Type B pancreatic cell (in vitro differentiated cells): ENCODE data around the gene PLEKHA1. TPM values are rescaled to one million over a fixed set of nuclear protein-coding genes. Genes with fewer than 3 reads are reported as not detected.

Experiments used
- DNase-seq: peaks from one replicate; pipeline ENCODE4 v3.0.0; 2021; ENCODE audit warnings: mixed read lengths; ENCODE audit not compliant: unreplicated experiment; ENCODE audit errors: extremely low spot score
- H3K27ac Mint-ChIP-seq: 2 replicates; pipeline ENCODE4 v1.8.0; 2021; ENCODE audit warnings: mild to moderate bottlenecking, mixed read lengths
- H3K27me3 Mint-ChIP-seq: 2 replicates; pipeline ENCODE4 v1.8.0; 2021; ENCODE audit warnings: mixed read lengths
- H3K36me3 Mint-ChIP-seq: 2 replicates; pipeline ENCODE4 v1.8.0; 2021; ENCODE audit warnings: mixed read lengths
- H3K4me1 Mint-ChIP-seq: one replicate; pipeline ENCODE4 v1.8.0; 2021; ENCODE audit warnings: mixed read lengths; ENCODE audit not compliant: unreplicated experiment
- H3K4me3 Mint-ChIP-seq: 2 replicates; pipeline ENCODE4 v1.8.0; 2021; ENCODE audit warnings: mild to moderate bottlenecking, mixed read lengths
- H3K9me3 Mint-ChIP-seq: 2 replicates; pipeline ENCODE4 v1.8.0; 2021; ENCODE audit warnings: mixed read lengths
- total RNA-seq: library from RNA; stranded (reverse); gene quantifications from 2 replicates; pipeline ENCODE4 v1.2.1, GENCODE V29; 2021; ENCODE audit warnings: low replicate concordance
- TF ChIP-seq, protein P1 (sequence below): fragments of 200-600 bp; sonication (generic); conservative IDR thresholded peaks from 2 replicates; pipeline ENCODE4 v1.5.0; 2021; ENCODE audit warnings: antibody characterized with exemption, mild to moderate bottlenecking

Gene PLEKHA1
- total RNA-seq, 1 donor from 2014 or later, result 38.2 TPM

- Mint-ChIP-seq H3K27ac (no peak overlapping the region), H3K9me3 (no peaks in the 10 kb centered on the region), H3K4me3 (no peak overlapping the region), H3K4me1 (peaks cover 6% of the 10 kb centered on the region), H3K27me3 (no peaks in the 10 kb centered on the region), H3K36me3 (peaks cover 24% of the 10 kb centered on the region)
- no peak for DNase-seq
- TF ChIP-seq, protein P1, sequence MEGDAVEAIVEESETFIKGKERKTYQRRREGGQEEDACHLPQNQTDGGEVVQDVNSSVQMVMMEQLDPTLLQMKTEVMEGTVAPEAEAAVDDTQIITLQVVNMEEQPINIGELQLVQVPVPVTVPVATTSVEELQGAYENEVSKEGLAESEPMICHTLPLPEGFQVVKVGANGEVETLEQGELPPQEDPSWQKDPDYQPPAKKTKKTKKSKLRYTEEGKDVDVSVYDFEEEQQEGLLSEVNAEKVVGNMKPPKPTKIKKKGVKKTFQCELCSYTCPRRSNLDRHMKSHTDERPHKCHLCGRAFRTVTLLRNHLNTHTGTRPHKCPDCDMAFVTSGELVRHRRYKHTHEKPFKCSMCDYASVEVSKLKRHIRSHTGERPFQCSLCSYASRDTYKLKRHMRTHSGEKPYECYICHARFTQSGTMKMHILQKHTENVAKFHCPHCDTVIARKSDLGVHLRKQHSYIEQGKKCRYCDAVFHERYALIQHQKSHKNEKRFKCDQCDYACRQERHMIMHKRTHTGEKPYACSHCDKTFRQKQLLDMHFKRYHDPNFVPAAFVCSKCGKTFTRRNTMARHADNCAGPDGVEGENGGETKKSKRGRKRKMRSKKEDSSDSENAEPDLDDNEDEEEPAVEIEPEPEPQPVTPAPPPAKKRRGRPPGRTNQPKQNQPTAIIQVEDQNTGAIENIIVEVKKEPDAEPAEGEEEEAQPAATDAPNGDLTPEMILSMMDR, result no peak
Observed at GRCh38 chr10:122419876-122420623, 45.5 kb downstream of the PLEKHA1 start.

GRCh38 chr10:122420624-122421007 is 46.1 kb downstream of the PLEKHA1 start:
- DNase-seq, result no peak
- TF ChIP-seq, protein P1, result no peak
- no peak overlapping the region for H3K4me3 Mint-ChIP-seq
- no peaks in the 10 kb centered on the region for H3K9me3 Mint-ChIP-seq
- peaks cover 24% of the 10 kb centered on the region for H3K36me3 Mint-ChIP-seq
- H3K4me1 Mint-ChIP-seq, result peaks cover 6% of the 10 kb centered on the region
- H3K27ac Mint-ChIP-seq, result no peak overlapping the region
- H3K27me3 Mint-ChIP-seq, result no peaks in the 10 kb centered on the region

GRCh38 chr10:122421054-122421625 is 46.6 kb downstream of the PLEKHA1 start:
- Mint-ChIP-seq H3K27me3 (no peaks in the 10 kb centered on the region), H3K36me3 (peaks cover 19% of the 10 kb centered on the region), H3K27ac (no peak overlapping the region), H3K4me3 (no peak overlapping the region), H3K9me3 (no peaks in the 10 kb centered on the region), H3K4me1 (peaks cover 6% of the 10 kb centered on the region)
- TF ChIP-seq, protein P1, result no peak
- no peak for DNase-seq

DNA sequence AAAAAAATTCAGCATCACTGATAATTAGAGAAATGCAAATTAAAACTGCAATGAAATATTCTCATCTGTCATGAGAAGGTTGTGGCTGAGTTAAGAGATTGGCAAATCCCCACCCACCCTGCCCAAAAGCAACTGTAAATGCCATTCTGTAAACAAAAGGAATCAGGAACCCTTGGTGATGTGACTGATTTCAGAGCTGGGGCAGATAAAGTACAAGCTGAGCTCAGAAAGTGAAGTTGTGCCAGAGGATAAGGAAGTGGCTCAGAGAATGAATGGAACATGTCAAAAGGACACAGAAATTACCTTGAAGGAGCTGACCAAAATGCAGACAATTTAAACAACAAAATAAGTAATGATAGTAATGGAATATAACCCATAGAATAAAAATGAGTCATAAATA is 47.2 kb downstream of the PLEKHA1 start:
- H3K9me3 Mint-ChIP-seq, result no peaks in the 10 kb centered on the region
- TF ChIP-seq, protein P1, result no peak
- H3K36me3 Mint-ChIP-seq, result peaks cover 18% of the 10 kb centered on the region
- H3K4me1 Mint-ChIP-seq, result peaks cover 6% of the 10 kb centered on the region
- H3K4me3 Mint-ChIP-seq, result no peak overlapping the region
- no peak for DNase-seq
- no peaks in the 10 kb centered on the region for H3K27me3 Mint-ChIP-seq
- H3K27ac Mint-ChIP-seq, result no peak overlapping the region

DNA sequence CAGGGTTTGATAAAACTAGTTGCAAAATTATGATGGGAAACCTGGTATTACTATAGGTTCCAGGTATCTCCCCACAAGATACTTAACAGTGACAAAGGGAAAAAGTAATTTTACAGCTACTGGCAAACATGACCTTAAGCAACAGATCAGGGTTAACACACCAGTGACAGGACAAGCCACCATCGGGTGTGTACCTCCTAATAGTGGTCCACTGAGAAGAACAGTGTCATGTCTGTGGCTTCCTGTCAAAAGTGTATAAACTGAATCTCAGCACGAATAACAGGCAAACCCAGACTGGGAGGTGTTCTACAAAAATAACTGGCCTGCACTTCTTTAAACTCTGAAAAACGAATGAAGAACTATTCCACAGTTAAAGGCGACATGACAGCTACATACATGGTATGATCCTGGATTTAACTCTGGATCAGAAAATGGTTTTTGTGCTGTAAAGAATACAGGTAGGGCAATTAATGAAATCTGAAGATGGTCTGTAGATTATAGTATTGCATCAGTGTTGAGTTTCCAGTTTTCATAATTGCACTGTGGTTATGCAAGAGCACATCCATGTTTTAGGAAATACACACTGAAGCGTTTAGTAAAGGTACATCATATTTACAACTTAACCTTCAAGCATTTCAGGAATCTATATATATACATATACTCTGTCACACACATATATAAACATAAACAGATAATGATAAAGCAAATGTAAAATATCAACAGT is 47.9 kb downstream of the PLEKHA1 start:
- Mint-ChIP-seq H3K27me3 (no peaks in the 10 kb centered on the region), H3K4me3 (no peak overlapping the region), H3K36me3 (peaks cover 13% of the 10 kb centered on the region), H3K4me1 (peaks cover 6% of the 10 kb centered on the region), H3K9me3 (no peaks in the 10 kb centered on the region), H3K27ac (no peak overlapping the region)
- no peak for DNase-seq
- TF ChIP-seq, protein P1, result no peak
